Esophagus muscularis mucosa (tissue), 4 donors: Measurements from ENCODE around the gene ARID4B. TPM values are rescaled to one million over a fixed set of nuclear protein-coding genes. Genes with fewer than 3 reads are reported as not detected.

Experiments used
- DNase-seq: peaks from one replicate; pipeline ENCODE4 v3.0.0-alpha.2; 2017; ENCODE audit errors: extremely low spot score
- H3K27ac ChIP-seq, 4 donors: fragments of 200-600 bp; sonication (generic); replicated peaks in 1 of 4; 1 replicate in 3 of 4; 2 replicates in 1 of 4; pipeline ENCODE4 v1.5.1; 2016 to 2019; ENCODE audit warnings: mild to moderate bottlenecking in 1 of 4
- H3K27me3 ChIP-seq, 4 donors: fragments of 200-600 bp; sonication (generic); one replicate each; pipeline versions ENCODE4 v1.5.1 to v1.6.0; 2016 to 2019
- H3K36me3 ChIP-seq, 4 donors: fragments of 200-600 bp; sonication (generic); one replicate each; pipeline ENCODE4 v1.5.1; 2016 to 2019
- H3K4me1 ChIP-seq, 4 donors: fragments of 200-600 bp; sonication (generic); one replicate each; pipeline ENCODE4 v1.5.1; 2016 to 2019
- H3K4me3 ChIP-seq, 4 donors: fragments of 200-600 bp; sonication (generic); 1 replicate in 2 of 4; 2 replicates in 2 of 4; pipeline ENCODE4 v1.5.1; 2016 to 2019; ENCODE audit warnings: mild to moderate bottlenecking in 4 of 4, moderate library complexity in 1 of 4
- H3K9me3 ChIP-seq, 4 donors: fragments of 200-600 bp; sonication (generic); 1 replicate in 3 of 4; 2 replicates in 1 of 4; pipeline ENCODE4 v1.5.1; 2016 to 2019
- CTCF ChIP-seq, 3 experiments: fragments of 200-600 bp in 2 of 3; fragments of 450-650 bp in 1 of 3; sonication (generic) in 2 of 3; IDR thresholded peaks; one replicate each; pipeline ENCODE4 v1.5.1; 2017 to 2019; ENCODE audit warnings: antibody characterized with exemption in 3 of 3, mild to moderate bottlenecking in 2 of 3, moderate library complexity in 1 of 3
- EP300 ChIP-seq: sonication (generic); formaldehyde crosslinking; IDR thresholded peaks from one replicate; pipeline ENCODE4 v1.6.1; 2017; ENCODE audit warnings: antibody characterized with exemption
- POLR2A ChIP-seq: fragments of 450-650 bp; IDR thresholded peaks from one replicate; pipeline ENCODE4 v1.6.1; 2017; ENCODE audit warnings: antibody characterized with exemption, moderate library complexity, mild to moderate bottlenecking, low read depth
- POLR2AphosphoS5 ChIP-seq, 2 donors: sonication (generic); formaldehyde crosslinking; IDR thresholded peaks; one replicate each; pipeline ENCODE4 v1.6.1; 2017; ENCODE audit warnings: antibody characterized with exemption in 2 of 2
- WGBS: methylation state at CpG from one replicate; pipeline ENCODE4 v1.1.5; 2018; 5-methylcytosine and 5-hydroxymethylcytosine counted together
- intact Hi-C: fragments of 100-400 bp; cut with DNase I; formaldehyde crosslinking; loops from one replicate; pipeline ENCODE4 v1.15.1; 2023
- total RNA-seq, 4 donors: library from RNA; depleted of rRNA; stranded (reverse); fragments of >200 nt; gene quantifications; one replicate each; pipeline versions ENCODE4 v1.1.0 to v1.2.1, GENCODE V29; 2016

ARID4B gene
- total RNA-seq, 4 donors from 2014 or later, result 23.0 to 38.2 (median 29.2) TPM

- Histone ChIP-seq H3K9me3 (no peaks in the 10 kb centered on the region), H3K36me3 (no peaks in the 10 kb centered on the region), H3K27me3 (no peaks in the 10 kb centered on the region), H3K4me1 (peaks cover 26 to 63% (median 57%) of the 10 kb centered on the region in 4 donors), H3K4me3 (no peak overlapping the region), H3K27ac (peak overlapping the region in 2 of 4 donors; percentile 3 to 24)
- intact Hi-C loops, result no loop called here
- WGBS, result 52% methylated on average over 6 of the region's 6 CpGs
- DNase-seq, result no peak
- TF ChIP-seq EP300 (no peak), CTCF (IDR thresholded peaks at IDR 0.05) (no peak), POLR2A (no peak), POLR2AphosphoS5 (IDR thresholded peaks at IDR 0.05) (no peak)
Measured at GRCh38 chr1:235304549-235305451, 23.2 kb downstream of the ARID4B start.

DNA sequence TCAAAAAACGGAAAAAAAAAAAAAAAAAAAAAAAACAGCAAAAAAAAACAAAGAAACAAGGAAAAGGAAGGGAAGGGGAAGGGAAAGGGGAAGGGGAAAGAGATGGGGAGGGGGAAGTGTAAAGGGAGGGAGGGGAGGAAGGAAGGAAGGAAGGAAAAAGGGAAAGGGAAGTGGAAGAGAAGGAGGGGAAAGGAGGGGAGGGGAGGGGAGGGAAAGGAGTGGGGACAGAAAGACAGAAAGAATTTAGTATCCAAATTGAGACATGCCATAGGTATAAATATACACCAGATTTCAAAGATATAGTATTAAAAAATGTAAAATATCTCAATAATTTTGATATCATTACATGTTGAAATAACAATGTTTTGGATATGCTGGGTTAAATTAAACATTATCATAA, 25.8 kb downstream of the ARID4B start:
- intact Hi-C loops, result no loop called here
- 59% methylated on average over 1 of the region's 1 CpG for WGBS
- peaks cover 20 to 61% (median 53%) of the 10 kb centered on the region in 4 donors for H3K4me1 ChIP-seq

DNA sequence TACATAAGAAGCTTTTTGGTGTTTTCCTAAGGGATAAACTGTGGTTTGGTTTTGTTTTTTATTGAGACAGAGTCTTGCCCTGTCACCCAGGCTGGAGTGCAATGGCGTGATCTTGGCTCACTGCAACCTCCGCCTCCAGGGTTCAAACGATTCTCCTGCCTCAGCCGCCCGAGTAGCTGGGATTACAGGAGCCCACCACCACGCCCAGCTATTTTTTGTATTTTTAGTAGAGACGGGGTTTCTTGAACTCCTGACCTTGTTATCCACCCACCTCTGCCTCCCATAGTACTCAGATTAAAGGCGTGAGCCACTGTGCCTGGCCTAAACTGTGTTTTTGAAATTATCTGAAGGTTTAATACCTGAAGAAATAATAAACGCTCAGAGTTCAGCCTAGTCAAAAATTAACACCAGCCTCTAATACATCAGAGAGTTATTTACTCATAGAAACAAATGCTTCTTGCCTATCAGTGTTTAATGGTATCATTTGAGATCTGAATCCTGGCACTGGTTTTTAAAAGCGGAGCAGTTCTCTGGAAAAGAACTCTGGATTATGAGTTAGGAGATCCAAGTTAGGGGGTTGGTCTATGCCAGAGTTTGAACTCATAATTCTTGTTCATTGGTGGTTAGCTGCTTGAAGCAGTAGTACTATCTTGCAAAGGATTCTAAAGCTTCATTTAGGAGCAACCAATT, 28.7 kb downstream of the ARID4B start:
- TF ChIP-seq POLR2AphosphoS5 (IDR thresholded peaks at IDR 0.05) (no peak), EP300 (no peak), POLR2A (no peak), CTCF (IDR thresholded peaks at IDR 0.05) (no peak)
- Histone ChIP-seq H3K4me3 (no peak overlapping the region), H3K4me1 (peaks cover 7 to 51% (median 32%) of the 10 kb centered on the region in 4 donors), H3K36me3 (no peaks in the 10 kb centered on the region), H3K27ac (no peak overlapping the region), H3K27me3 (no peaks in the 10 kb centered on the region), H3K9me3 (no peaks in the 10 kb centered on the region)
- no peak for DNase-seq
- 84% methylated on average over 10 of the region's 10 CpGs for WGBS
- intact Hi-C loops, result no loop called here

More for the DNA sequence above, 25.8 kb downstream of the ARID4B start:
- Histone ChIP-seq H3K9me3 (no peaks in the 10 kb centered on the region), H3K36me3 (no peaks in the 10 kb centered on the region), H3K27me3 (no peaks in the 10 kb centered on the region), H3K4me3 (no peak overlapping the region), H3K27ac (no peak overlapping the region)
- TF ChIP-seq POLR2AphosphoS5 (IDR thresholded peaks at IDR 0.05) (no peak), EP300 (no peak), CTCF (IDR thresholded peaks at IDR 0.05) (no peak), POLR2A (no peak)
- no peak for DNase-seq

- Histone ChIP-seq H3K9me3 (no peaks in the 10 kb centered on the region), H3K27me3 (no peaks in the 10 kb centered on the region), H3K4me1 (peaks cover 7 to 52% (median 30%) of the 10 kb centered on the region in 4 donors), H3K4me3 (no peak overlapping the region), H3K27ac (no peak overlapping the region), H3K36me3 (no peaks in the 10 kb centered on the region)
- WGBS, result 73% methylated on average over 2 of the region's 2 CpGs
- no peak for DNase-seq
- intact Hi-C loops, result no loop called here
- TF ChIP-seq EP300 (no peak), POLR2AphosphoS5 (IDR thresholded peaks at IDR 0.05) (no peak), CTCF (IDR thresholded peaks at IDR 0.05) (no peak), POLR2A (no peak)
Measured at GRCh38 chr1:235298758-235299157, 29.2 kb downstream of the ARID4B start.
